ENCODE measurements around the gene WNK4. TPM values are rescaled to one million over a fixed set of nuclear protein-coding genes. Genes with fewer than 3 reads are reported as not detected.

The WNK4 gene
- total and polyA plus RNA-seq, 9 of the 15 experiments (the other 6 are each of a cell fraction or from before 2014, with no cell fraction given), result 0.32 to 25.8 (median 4.5) TPM

GRCh38 chr17:42832934-42833766 lies 52.7 kb downstream of the WNK4 start, which contains the start of gene PSME3:
PSME3 (plus strand) TSS chr17:42833397; CDS start chr17:42833632, 235 bp downstream.
- peak; percentile 63 for FAIRE-seq
- in situ Hi-C loops (cut with MboI), result no loop called here
- TF ChIP-seq CXXC5 (CRISPR knock-in tag; IDR thresholded peaks at IDR 0.05), result peak; percentile 91
- TF ChIP-seq BRD4 (IDR thresholded peaks at IDR 0.05), result peak; percentile 78; the same call in 1 of the 2 replicates
- TF ChIP-seq, protein P1, sequence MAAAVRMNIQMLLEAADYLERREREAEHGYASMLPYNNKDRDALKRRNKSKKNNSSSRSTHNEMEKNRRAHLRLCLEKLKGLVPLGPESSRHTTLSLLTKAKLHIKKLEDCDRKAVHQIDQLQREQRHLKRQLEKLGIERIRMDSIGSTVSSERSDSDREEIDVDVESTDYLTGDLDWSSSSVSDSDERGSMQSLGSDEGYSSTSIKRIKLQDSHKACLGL (CRISPR knock-in tag; IDR thresholded peaks at IDR 0.05; ENCODE audit: borderline replicate concordance, poor library complexity, severe bottlenecking), result peak; percentile 99
- peak in 1 of 2 experiments; percentile 52; a peak in 1 of 4 replicates for TF ChIP-seq KDM4B (IDR thresholded peaks at IDR 0.05; ENCODE audit: borderline replicate concordance in 2 of 2, low read depth in 1 of 2)
- no peak; the same call in 1 of the 2 replicates for TF ChIP-seq ATF3 (IDR thresholded peaks at IDR 0.05)
- TF ChIP-seq ATF3 (CRISPR knock-in tag; conservative IDR thresholded peaks at IDR 0.05), result peak; percentile 77
- TF ChIP-seq CCNT2 (IDR thresholded peaks at IDR 0.05; ENCODE audit: borderline replicate concordance, extremely low read depth, insufficient read length, low read depth, low read length), result peak; percentile 65
- peak; percentile 57; the same call in 1 of the 2 replicates for TF ChIP-seq FOSL1 (tag; conservative IDR thresholded peaks at IDR 0.05)
- TF ChIP-seq STAT6 (CRISPR knock-in tag; IDR thresholded peaks at IDR 0.05), result peak; percentile 97
- peak; percentile 67 for TF ChIP-seq GMEB1 (CRISPR knock-in tag; IDR thresholded peaks at IDR 0.05)
- no peak for TF ChIP-seq SMAD1 (IDR thresholded peaks at IDR 0.05; ENCODE audit: low read depth, low read length, partially characterized antibody)
- peak; percentile 94 for TF ChIP-seq PHF8 (IDR thresholded peaks at IDR 0.05; ENCODE audit: borderline replicate concordance, low read length)

More at GRCh38 chr17:42832934-42833766, 52.7 kb downstream of the WNK4 start, which contains the start of gene PSME3:
- no TSS peak for BruUV-seq (replicated peaks)
- Histone ChIP-seq H3K4me1 (replicated peaks in 1 of 2; ENCODE audit: control insufficient read depth in 2 of 2, insufficient read depth in 2 of 2, low read length in 2 of 2) (peaks cover 3 to 14% of the 10 kb centered on the region in 2 experiments; a peak in 4 of 5 replicates), H2AFZ (ENCODE audit: low read depth, low read length) (peak within 1 kb of the TSS; percentile 100), H3K9me1 (ENCODE audit: control insufficient read depth, insufficient read depth, low read length) (no peaks in the 10 kb centered on the region), H3K4me3 (peak within 1 kb of the TSS; percentile 90), H3K4me2 (ENCODE audit: insufficient read depth, low read length) (peak within 1 kb of the TSS; percentile 98), H3K9ac (ENCODE audit: insufficient read depth in 1 of 2, low read depth in 2 of 2, low read length in 2 of 2) (peak within 1 kb of the TSS; percentile 98 to 99), H3K36me3 (ENCODE audit: control insufficient read depth, insufficient read depth, low read length) (peaks cover 39% of the 10 kb centered on the region), H3K27me3 (ENCODE audit: control insufficient read depth in 2 of 2, insufficient read depth in 2 of 2, low read length in 2 of 2) (no peaks in the 10 kb centered on the region), H3K79me2 (ENCODE audit: control insufficient read depth, insufficient read depth, low read length) (peaks cover 46% of the 10 kb centered on the region), H3K9me3 (replicated peaks; ENCODE audit: control insufficient read depth, insufficient read depth, low read depth, low read length) (no peaks in the 10 kb centered on the region), H4K20me1 (replicated peaks; ENCODE audit: control insufficient read depth, insufficient read depth, low read length) (0 out of 2 replicates have a peak, but pooled peaks cover 5% of the 10 kb centered on the region), H3K27ac (ENCODE audit: extremely low read depth, low read depth, low read length) (peak within 1 kb of the TSS; percentile 95)
- intact Hi-C loops (cut with micrococcal nuclease), result no loop called here
- 1% methylated on average over 65 of the region's 71 CpGs for WGBS (ENCODE audit: insufficient coverage, low coverage, missing lambda C conversion rate)
- ATAC-seq, result peak; percentile 96
- peak; percentile 90 to 95 (median 92) for DNase-seq (ENCODE audit: extremely low read depth in 1 of 4, low spot score in 3 of 4)
- ChIA-PET POLR2A (interaction anchor here (0.6 to 2.0 kb wide), 11 partner anchors 9 to 279 kb away, joined by 3 to 18 read pairs (median 4); partner anchors contain the start of genes BECN1 and RPL27), CTCF (ENCODE audit: low intra/inter-chr PET ratio) (interaction anchor here (1.1 kb wide), 1 partner anchor 164 kb away, joined by 3 read pairs; no protein-coding TSS in a partner anchor)

All from K562 (cell line).